ENCODE measurements around the gene ARL15. TPM values are rescaled to one million over a fixed set of nuclear protein-coding genes. Genes with fewer than 3 reads are reported as not detected.

The ARL15 gene
- total and polyA plus RNA-seq, 4 donors, result 5.0 to 24.8 (median 13.3) TPM

GRCh38 chr5:53915120-53915519, 395.3 kb downstream of the ARL15 start:
- TF ChIP-seq HNF4G (IDR thresholded peaks at IDR 0.05) (no peak), EGR1 (IDR thresholded peaks at IDR 0.05; ENCODE audit: low read depth in 2 of 2) (no peak), YY1 (IDR thresholded peaks at IDR 0.05) (no peak), JUND (IDR thresholded peaks at IDR 0.05) (no peak), SP1 (IDR thresholded peaks at IDR 0.05) (no peak), GABPA (IDR thresholded peaks at IDR 0.05 in 1 of 2, conservative IDR thresholded peaks at IDR 0.05 in 1 of 2) (no peak), NR2F2 (IDR thresholded peaks at IDR 0.05) (no peak), RXRA (IDR thresholded peaks at IDR 0.05) (no peak), HNF4A (conservative IDR thresholded peaks at IDR 0.05) (no peak)
- H3K9ac ChIP-seq (ENCODE audit: low read depth in 1 of 2, low read length in 2 of 2), result no peak overlapping the region
- peaks cover 0 to 2% (median 0%) of the 10 kb centered on the region in 4 donors for H3K36me3 ChIP-seq (ENCODE audit: control insufficient read depth in 4 of 4, insufficient read depth in 3 of 4, low read depth in 1 of 4, low read length in 3 of 4)
- no peaks in the 10 kb centered on the region for H3K9me3 ChIP-seq (ENCODE audit: control insufficient read depth in 4 of 4, low read length in 3 of 4)
- no peak for DNase-seq (ENCODE audit: low spot score)
- H3K4me3 ChIP-seq (ENCODE audit: low read depth in 1 of 3, low read length in 3 of 3), result no peak overlapping the region
- WGBS, result 82% methylated on average over 1 of the region's 1 CpG
- H3K4me1 ChIP-seq (ENCODE audit: control insufficient read depth in 4 of 4, insufficient read depth in 4 of 4, low read length in 3 of 4), result no peaks in the 10 kb centered on the region
- H3K27me3 ChIP-seq (ENCODE audit: control insufficient read depth in 4 of 4, insufficient read depth in 4 of 4, low read length in 3 of 4), result no peaks in the 10 kb centered on the region
- H3K27ac ChIP-seq (ENCODE audit: low read depth in 1 of 2, low read length in 2 of 2), result no peak overlapping the region

- 69% methylated on average over 1 of the region's 1 CpG for whole genome bisulfite sequencing
- Histone ChIP-seq H3K27ac (ENCODE audit: low read depth in 1 of 2, low read length in 2 of 2) (no peak overlapping the region), H3K9ac (ENCODE audit: low read depth in 1 of 2, low read length in 2 of 2) (no peak overlapping the region), H3K36me3 (ENCODE audit: control insufficient read depth in 4 of 4, insufficient read depth in 3 of 4, low read depth in 1 of 4, low read length in 3 of 4) (peaks cover 0 to 2% (median 0%) of the 10 kb centered on the region in 4 donors), H3K4me1 (ENCODE audit: control insufficient read depth in 4 of 4, insufficient read depth in 4 of 4, low read length in 3 of 4) (no peaks in the 10 kb centered on the region), H3K9me3 (ENCODE audit: control insufficient read depth in 4 of 4, low read length in 3 of 4) (no peaks in the 10 kb centered on the region), H3K4me3 (ENCODE audit: low read depth in 1 of 3, low read length in 3 of 3) (no peak overlapping the region), H3K27me3 (ENCODE audit: control insufficient read depth in 4 of 4, insufficient read depth in 4 of 4, low read length in 3 of 4) (no peaks in the 10 kb centered on the region)
- TF ChIP-seq REST (IDR thresholded peaks at IDR 0.05), result no peak
- TF ChIP-seq YY1 (IDR thresholded peaks at IDR 0.05), result no peak
- TF ChIP-seq CTCF (IDR thresholded peaks at IDR 0.05; ENCODE audit: low read depth, low read length, missing input control), result no peak
- no peak for TF ChIP-seq SP1 (IDR thresholded peaks at IDR 0.05)
- TF ChIP-seq HNF4G (IDR thresholded peaks at IDR 0.05), result no peak
- TF ChIP-seq FOXA2 (IDR thresholded peaks at IDR 0.05), result no peak
- no peak for DNase-seq (ENCODE audit: low spot score)
Observed at GRCh38 chr5:53913941-53914340, 396.4 kb downstream of the ARL15 start.

- no peak overlapping the region for H3K4me3 ChIP-seq (ENCODE audit: low read depth in 1 of 3, low read length in 3 of 3)
- WGBS, result 92% methylated on average over 2 of the region's 2 CpGs
- H3K9me3 ChIP-seq (ENCODE audit: control insufficient read depth in 4 of 4, low read length in 3 of 4), result no peaks in the 10 kb centered on the region
- H3K27me3 ChIP-seq (ENCODE audit: control insufficient read depth in 4 of 4, insufficient read depth in 4 of 4, low read length in 3 of 4), result no peaks in the 10 kb centered on the region
- no peak for DNase-seq (ENCODE audit: low spot score)
- H3K9ac ChIP-seq (ENCODE audit: low read depth in 1 of 2, low read length in 2 of 2), result no peak overlapping the region
- H3K27ac ChIP-seq (ENCODE audit: low read depth in 1 of 2, low read length in 2 of 2), result no peak overlapping the region
- H3K36me3 ChIP-seq (ENCODE audit: control insufficient read depth in 4 of 4, insufficient read depth in 3 of 4, low read depth in 1 of 4, low read length in 3 of 4), result peaks cover 0 to 2% (median 0%) of the 10 kb centered on the region in 4 donors
- H3K4me1 ChIP-seq (ENCODE audit: control insufficient read depth in 4 of 4, insufficient read depth in 4 of 4, low read length in 3 of 4), result no peaks in the 10 kb centered on the region
- TF ChIP-seq CTCF (IDR thresholded peaks at IDR 0.05; ENCODE audit: low read depth, low read length, missing input control), result no peak
- no peak for TF ChIP-seq HNF4G (IDR thresholded peaks at IDR 0.05)
- TF ChIP-seq YY1 (IDR thresholded peaks at IDR 0.05), result no peak
- TF ChIP-seq ZBTB33 (IDR thresholded peaks at IDR 0.05), result no peak
- TF ChIP-seq TAF1 (conservative IDR thresholded peaks at IDR 0.05), result no peak
- no peak for TF ChIP-seq NR2F2 (IDR thresholded peaks at IDR 0.05)
- TF ChIP-seq GABPA (IDR thresholded peaks at IDR 0.05 in 1 of 2, conservative IDR thresholded peaks at IDR 0.05 in 1 of 2), result no peak
- no peak for TF ChIP-seq EGR1 (IDR thresholded peaks at IDR 0.05; ENCODE audit: low read depth in 2 of 2)
- TF ChIP-seq JUND (IDR thresholded peaks at IDR 0.05), result no peak
- no peak for TF ChIP-seq SP1 (IDR thresholded peaks at IDR 0.05)
- no peak for TF ChIP-seq FOXA1 (IDR thresholded peaks at IDR 0.05)
Observed at GRCh38 chr5:53908757-53909156, 401.6 kb downstream of the ARL15 start.

Data from liver (tissue), 9 donors.